Neural crest cell (in vitro differentiated cells): ENCODE measurements around the gene TGM3. TPM values are rescaled to one million over a fixed set of nuclear protein-coding genes. Genes with fewer than 3 reads are reported as not detected.

Experiments
- DNase-seq: peaks from one replicate; pipeline ENCODE4 v3.0.0; 2021; ENCODE audit warnings: low read depth, mixed read lengths, low spot score
- H3K27ac Mint-ChIP-seq: one replicate; pipeline ENCODE4 v1.8.0; 2021; ENCODE audit warnings: mild to moderate bottlenecking, mixed read lengths; ENCODE audit not compliant: unreplicated experiment
- H3K27me3 Mint-ChIP-seq: 2 replicates; pipeline ENCODE4 v1.8.0; 2021; ENCODE audit warnings: low read depth, mild to moderate bottlenecking, mixed read lengths
- H3K36me3 Mint-ChIP-seq: 2 replicates; pipeline ENCODE4 v1.8.0; 2021; ENCODE audit warnings: low read depth, mild to moderate bottlenecking, mixed read lengths
- H3K4me1 Mint-ChIP-seq: 2 replicates; pipeline ENCODE4 v1.8.0; 2021; ENCODE audit warnings: mixed read lengths
- H3K4me3 Mint-ChIP-seq: one replicate; pipeline ENCODE4 v1.8.0; 2021; ENCODE audit warnings: mild to moderate bottlenecking, mixed read lengths
- H3K9me3 Mint-ChIP-seq: 2 replicates; pipeline ENCODE4 v1.8.0; 2021; ENCODE audit warnings: mixed read lengths
- total RNA-seq: library from RNA; stranded (reverse); gene quantifications from 2 replicates; pipeline ENCODE4 v1.2.1, GENCODE V29; 2021
- TF ChIP-seq, protein P1 (sequence below): fragments of 200-600 bp; sonication (generic); conservative IDR thresholded peaks from 2 replicates; pipeline ENCODE4 v1.5.0; 2021; ENCODE audit warnings: antibody characterized with exemption, mild to moderate bottlenecking

The TGM3 gene
- total RNA-seq, 1 donor from 2014 or later: 0.23 TPM

DNA sequence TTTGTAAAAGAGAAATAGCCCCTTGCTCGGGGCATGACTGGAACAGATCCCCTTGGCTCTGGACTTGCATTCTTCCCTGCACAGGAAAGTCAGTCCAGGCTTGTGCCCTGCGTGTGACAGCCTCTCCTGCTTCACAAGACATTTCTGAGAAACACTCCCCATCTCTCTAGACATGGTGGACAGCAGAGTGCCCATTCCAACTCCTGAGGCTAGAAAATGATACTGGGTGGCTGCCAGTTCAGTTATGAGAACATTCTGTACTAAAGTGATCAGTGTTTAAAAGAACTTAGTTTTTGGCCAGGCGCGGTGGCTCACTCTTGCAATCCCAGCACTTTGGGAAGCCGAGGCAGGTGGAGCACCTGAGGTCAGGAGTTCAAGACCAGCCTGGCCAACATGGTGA is 41.3 kb downstream of the TGM3 start:
- DNase-seq: no peak
- no peaks in the 10 kb centered on the region for H3K9me3 Mint-ChIP-seq
- no peak overlapping the region for H3K4me3 Mint-ChIP-seq
- H3K27me3 Mint-ChIP-seq: no peaks in the 10 kb centered on the region
- H3K27ac Mint-ChIP-seq: no peak overlapping the region
- H3K36me3 Mint-ChIP-seq: no peaks in the 10 kb centered on the region
- TF ChIP-seq, protein P1, sequence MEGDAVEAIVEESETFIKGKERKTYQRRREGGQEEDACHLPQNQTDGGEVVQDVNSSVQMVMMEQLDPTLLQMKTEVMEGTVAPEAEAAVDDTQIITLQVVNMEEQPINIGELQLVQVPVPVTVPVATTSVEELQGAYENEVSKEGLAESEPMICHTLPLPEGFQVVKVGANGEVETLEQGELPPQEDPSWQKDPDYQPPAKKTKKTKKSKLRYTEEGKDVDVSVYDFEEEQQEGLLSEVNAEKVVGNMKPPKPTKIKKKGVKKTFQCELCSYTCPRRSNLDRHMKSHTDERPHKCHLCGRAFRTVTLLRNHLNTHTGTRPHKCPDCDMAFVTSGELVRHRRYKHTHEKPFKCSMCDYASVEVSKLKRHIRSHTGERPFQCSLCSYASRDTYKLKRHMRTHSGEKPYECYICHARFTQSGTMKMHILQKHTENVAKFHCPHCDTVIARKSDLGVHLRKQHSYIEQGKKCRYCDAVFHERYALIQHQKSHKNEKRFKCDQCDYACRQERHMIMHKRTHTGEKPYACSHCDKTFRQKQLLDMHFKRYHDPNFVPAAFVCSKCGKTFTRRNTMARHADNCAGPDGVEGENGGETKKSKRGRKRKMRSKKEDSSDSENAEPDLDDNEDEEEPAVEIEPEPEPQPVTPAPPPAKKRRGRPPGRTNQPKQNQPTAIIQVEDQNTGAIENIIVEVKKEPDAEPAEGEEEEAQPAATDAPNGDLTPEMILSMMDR: no peak
- no peaks in the 10 kb centered on the region for H3K4me1 Mint-ChIP-seq

DNA sequence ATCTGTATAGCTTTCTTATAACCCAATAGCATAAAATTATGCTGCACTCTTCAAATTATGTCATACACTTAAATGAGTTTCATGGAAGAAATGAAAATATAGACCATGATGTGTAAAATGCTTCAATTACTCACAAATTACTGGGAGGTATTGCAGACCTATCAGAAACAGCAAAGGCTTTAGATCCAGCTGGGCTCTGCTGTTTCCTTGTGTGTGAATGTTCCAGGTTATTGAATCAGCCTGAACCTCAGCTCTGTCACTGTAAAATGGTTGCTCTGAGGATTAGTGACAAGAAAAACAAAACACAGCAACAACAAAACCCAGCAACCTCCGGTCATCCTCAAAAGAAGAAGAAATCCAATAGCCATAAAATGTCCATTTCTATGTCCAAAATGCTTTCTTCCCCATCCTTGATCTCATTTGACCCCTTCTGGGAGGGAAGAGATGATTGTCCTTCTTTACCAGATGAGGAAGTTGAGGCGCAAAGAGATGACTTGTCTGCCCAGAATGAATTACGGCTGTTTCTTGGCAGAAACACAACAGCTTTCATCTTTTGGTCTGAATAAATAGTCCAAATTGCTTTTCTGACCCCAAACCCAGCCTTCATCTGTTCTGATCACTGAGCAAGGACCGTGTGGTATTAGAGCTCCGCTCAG is 42.7 kb downstream of the TGM3 start:
- Mint-ChIP-seq H3K4me3 (no peak overlapping the region), H3K27me3 (no peaks in the 10 kb centered on the region), H3K27ac (no peak overlapping the region), H3K36me3 (no peaks in the 10 kb centered on the region), H3K9me3 (peaks cover 5% of the 10 kb centered on the region), H3K4me1 (no peaks in the 10 kb centered on the region)
- TF ChIP-seq, protein P1: no peak
- no peak for DNase-seq

- no peak for DNase-seq
- no peaks in the 10 kb centered on the region for H3K4me1 Mint-ChIP-seq
- no peak overlapping the region for H3K27ac Mint-ChIP-seq
- TF ChIP-seq, protein P1: no peak
- no peaks in the 10 kb centered on the region for H3K27me3 Mint-ChIP-seq
- H3K4me3 Mint-ChIP-seq: no peak overlapping the region
- no peaks in the 10 kb centered on the region for H3K36me3 Mint-ChIP-seq
- H3K9me3 Mint-ChIP-seq: peaks cover 5% of the 10 kb centered on the region
Measured at GRCh38 chr20:2340136-2340535, 44.3 kb downstream of the TGM3 start.

GRCh38 chr20:2340823-2341222 is 45.0 kb downstream of the TGM3 start:
- TF ChIP-seq, protein P1: no peak
- Mint-ChIP-seq H3K9me3 (peaks cover 5% of the 10 kb centered on the region), H3K4me3 (no peak overlapping the region), H3K27me3 (peaks cover 3% of the 10 kb centered on the region), H3K4me1 (no peaks in the 10 kb centered on the region), H3K27ac (no peak overlapping the region), H3K36me3 (no peaks in the 10 kb centered on the region)
- DNase-seq: no peak

DNA sequence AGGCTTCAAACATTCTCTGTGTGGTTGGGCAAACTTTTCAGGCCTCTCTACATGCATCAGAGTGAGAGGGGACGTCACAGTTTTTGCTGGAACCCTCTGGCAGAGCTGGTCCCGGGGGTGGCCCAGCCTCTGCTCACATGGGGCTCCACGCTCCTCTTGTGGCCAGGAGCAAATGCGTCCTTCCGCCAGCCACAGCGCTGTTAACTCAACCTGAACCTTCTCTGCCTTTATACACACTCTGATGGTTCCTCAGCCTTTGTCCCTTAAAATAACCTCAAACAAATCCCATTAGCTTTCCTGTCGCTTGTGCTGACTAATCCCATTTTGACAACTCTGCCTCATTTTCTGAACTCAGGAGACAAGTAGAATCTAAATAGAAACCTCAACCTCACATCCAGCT is 45.5 kb downstream of the TGM3 start:
- no peaks in the 10 kb centered on the region for H3K4me1 Mint-ChIP-seq
- no peaks in the 10 kb centered on the region for H3K36me3 Mint-ChIP-seq
- TF ChIP-seq, protein P1: no peak
- peaks cover 5% of the 10 kb centered on the region for H3K9me3 Mint-ChIP-seq
- H3K27me3 Mint-ChIP-seq: peaks cover 3% of the 10 kb centered on the region
- no peak overlapping the region for H3K4me3 Mint-ChIP-seq
- no peak overlapping the region for H3K27ac Mint-ChIP-seq
- no peak for DNase-seq
